NCI-H345 (cell line): ENCODE measurements around the gene SENP7.
"Not testable (repeated sequence)": the region's sequence is repeated elsewhere in the genome, so short reads cannot be mapped to it uniquely, and the experiment has no call there.

Experiments
- DNase-seq: peaks from one replicate; lab custom pipeline; 2025; lab: John Stamatoyannopoulos, UW

SENP7 gene

GRCh38 chr3:101527906-101528305 lies 14.9 kb upstream of the SENP7 start:
- no peak for DNase-seq

- no peak for DNase-seq
Measured at GRCh38 chr3:101527441-101527840, 14.4 kb upstream of the SENP7 start.

- DNase-seq, result no peak
Measured at GRCh38 chr3:101521211-101521701, 8.2 kb upstream of the SENP7 start.

- DNase-seq, result no peak
Measured at GRCh38 chr3:101519685-101520365, 6.8 kb upstream of the SENP7 start.

GRCh38 chr3:101518421-101518871 lies 5.4 kb upstream of the SENP7 start:
- no peak for DNase-seq

GRCh38 chr3:101513419-101513986 lies 491 bp upstream of the SENP7 start:
- no peak for DNase-seq

- no peak for DNase-seq
Measured at GRCh38 chr3:101512396-101512645, 691 bp downstream of the SENP7 start.

- no peak for DNase-seq
Measured at GRCh38 chr3:101509811-101510210, 3.2 kb downstream of the SENP7 start.

GRCh38 chr3:101509281-101509680 lies 3.7 kb downstream of the SENP7 start:
- no peak for DNase-seq

GRCh38 chr3:101501783-101502182 lies 11.2 kb downstream of the SENP7 start:
- no peak for DNase-seq

GRCh38 chr3:101500208-101500607 lies 12.8 kb downstream of the SENP7 start:
- no peak for DNase-seq

GRCh38 chr3:101497803-101498202 lies 15.2 kb downstream of the SENP7 start:
- DNase-seq, result no peak

- no peak for DNase-seq
Measured at GRCh38 chr3:101495552-101495951, 17.5 kb downstream of the SENP7 start.

- no peak for DNase-seq
Measured at GRCh38 chr3:101484805-101485620, 28.0 kb downstream of the SENP7 start.

- no peak for DNase-seq
Measured at GRCh38 chr3:101478980-101479379, 34.0 kb downstream of the SENP7 start.

- DNase-seq, result not testable (repeated sequence)
Measured at GRCh38 chr3:101474841-101475552, 38.0 kb downstream of the SENP7 start.

GRCh38 chr3:101468676-101469075 lies 44.3 kb downstream of the SENP7 start:
- not testable (repeated sequence) for DNase-seq

- DNase-seq, result not testable (repeated sequence)
Measured at GRCh38 chr3:101467310-101467663, 45.7 kb downstream of the SENP7 start.

- DNase-seq, result no peak
Measured at GRCh38 chr3:101466465-101467309, 46.3 kb downstream of the SENP7 start.

GRCh38 chr3:101464235-101464634 lies 48.8 kb downstream of the SENP7 start:
- DNase-seq, result no peak

GRCh38 chr3:101461451-101461850 lies 51.6 kb downstream of the SENP7 start:
- no peak for DNase-seq

GRCh38 chr3:101458387-101458786 lies 54.6 kb downstream of the SENP7 start:
- no peak for DNase-seq
